GM21390 (cell line): ENCODE results near the gene TINAG.

Experiments used
- ATAC-seq: cut with Tn5 transposase; IDR thresholded peaks from one replicate; pipeline ENCODE4 v1.9.1; 2021; ENCODE audit not compliant: unreplicated experiment

TINAG gene

DNA sequence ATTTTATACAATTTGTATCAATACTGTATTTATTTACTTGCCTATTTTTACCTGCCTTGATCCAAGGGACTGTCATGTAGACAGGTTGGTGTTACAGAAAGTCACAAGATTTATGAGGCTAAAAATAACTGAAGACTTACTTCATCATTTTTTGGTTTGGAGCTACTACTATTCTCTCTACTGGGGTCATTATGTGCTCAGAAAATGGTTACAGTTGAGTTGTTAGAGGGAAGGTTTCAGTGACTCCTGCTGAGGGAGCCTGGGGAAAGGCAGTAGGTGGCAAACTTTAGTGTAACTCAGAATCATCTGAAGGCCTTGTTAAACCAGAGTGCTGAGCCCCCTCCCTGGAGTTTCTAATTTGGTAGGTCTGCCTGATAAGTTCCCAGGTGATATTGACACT is 118.8 kb downstream of the TINAG start:
- ATAC-seq: peak; percentile 25

DNA sequence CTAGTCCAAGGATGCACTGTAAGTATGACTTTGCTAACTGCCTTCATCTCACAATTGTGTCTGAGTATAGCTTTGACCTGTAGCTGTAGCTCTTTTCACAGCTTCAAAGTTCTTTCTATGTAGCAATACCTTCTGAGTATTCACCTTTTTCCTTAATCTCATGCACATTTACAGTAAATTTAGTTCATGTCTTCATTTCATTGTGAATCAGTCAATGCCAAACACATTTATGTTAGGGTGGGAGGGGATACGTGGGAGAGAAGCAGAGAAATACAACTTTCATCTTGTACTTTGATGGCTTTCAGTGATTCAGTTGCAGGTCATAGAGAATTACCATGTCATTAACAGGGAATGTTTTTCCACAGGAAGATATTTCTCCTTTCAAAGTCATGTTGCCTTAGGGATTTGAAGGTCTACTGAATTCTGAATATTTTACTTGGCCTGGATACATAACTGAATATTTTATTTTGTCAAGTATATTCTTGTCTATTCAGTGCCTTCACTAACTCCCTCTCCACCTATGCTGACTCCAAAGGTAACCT is 119.2 kb downstream of the TINAG start:
- no peak for ATAC-seq

DNA sequence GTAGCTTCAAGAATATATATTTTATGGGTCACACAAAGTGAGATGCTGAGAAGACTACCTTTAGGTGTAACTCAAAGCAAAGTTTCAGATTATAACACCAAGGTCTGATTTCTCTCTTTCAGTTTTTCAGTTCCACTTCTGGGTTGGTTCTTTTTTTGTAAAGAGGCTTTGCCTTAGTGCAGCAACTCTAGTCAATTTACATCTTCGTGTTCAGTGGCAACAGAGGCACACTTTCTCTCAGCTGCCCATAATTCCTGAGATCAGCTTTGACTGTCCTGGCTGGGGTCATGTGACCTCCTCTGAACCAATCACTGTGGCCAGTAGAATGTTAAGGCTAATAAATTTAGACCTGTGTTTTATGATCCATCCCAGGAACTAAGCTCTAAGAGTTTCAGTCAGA is 120.2 kb downstream of the TINAG start:
- ATAC-seq: peak; percentile 92

DNA sequence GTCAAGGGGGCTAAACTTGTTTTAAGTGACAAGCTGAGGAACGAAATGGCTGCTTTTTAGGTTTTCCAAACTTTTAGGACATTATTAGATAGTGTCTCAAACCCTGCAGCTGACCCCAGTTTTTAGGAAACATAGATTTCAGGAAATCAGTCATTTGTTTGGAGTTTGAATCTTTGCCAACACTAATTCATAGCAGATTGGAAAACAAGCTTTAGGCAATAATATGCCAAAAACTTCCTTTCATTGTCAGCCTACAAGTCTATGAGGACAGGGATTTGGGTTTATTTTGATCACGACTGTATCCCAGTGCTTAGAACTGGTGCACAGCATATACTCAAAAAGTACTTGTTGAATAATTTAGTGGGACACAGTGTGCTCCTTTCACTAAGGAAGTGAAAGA is 123.2 kb downstream of the TINAG start:
- no peak for ATAC-seq
